ENCODE results near the gene ZBTB42. TPM values are rescaled to one million over a fixed set of nuclear protein-coding genes. Genes with fewer than 3 reads are reported as not detected.

The ZBTB42 gene
- total RNA-seq, 1 donor from 2014 or later: 5.7 TPM

DNA sequence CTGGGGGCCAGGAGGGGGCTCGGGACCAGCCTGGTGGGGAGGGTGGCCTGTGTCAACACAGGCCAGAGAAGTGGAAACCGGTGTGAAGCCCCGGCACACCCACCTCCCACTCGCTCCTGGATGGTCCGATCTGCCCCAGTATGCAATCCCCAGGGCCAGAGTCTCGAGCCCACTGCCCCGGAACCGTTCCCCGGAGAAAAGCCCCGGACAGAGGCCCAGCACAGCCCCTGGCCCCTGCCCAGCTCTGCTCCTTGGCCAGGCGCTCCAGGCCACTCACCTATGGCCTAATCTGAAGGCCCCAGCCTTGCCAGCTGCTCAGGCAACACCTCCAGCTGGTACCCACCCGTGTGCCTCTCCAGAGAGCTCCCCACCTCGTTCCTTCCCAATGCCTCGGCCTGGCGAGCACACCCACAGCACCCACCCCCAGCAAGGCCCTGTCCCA lies 23.1 kb upstream of the ZBTB42 start:
- Histone ChIP-seq H3K36me3 (peaks cover 55% of the 10 kb centered on the region), H3K9me3 (replicated peaks) (no peaks in the 10 kb centered on the region), H3K27me3 (ENCODE audit: low read depth) (no peaks in the 10 kb centered on the region), H3K4me1 (no peaks in the 10 kb centered on the region), H3K27ac (replicated peaks) (no peak overlapping the region), H3K4me3 (no peak overlapping the region)
- intact Hi-C loops (cut with micrococcal nuclease): no loop called here
- TF ChIP-seq, protein P1, sequence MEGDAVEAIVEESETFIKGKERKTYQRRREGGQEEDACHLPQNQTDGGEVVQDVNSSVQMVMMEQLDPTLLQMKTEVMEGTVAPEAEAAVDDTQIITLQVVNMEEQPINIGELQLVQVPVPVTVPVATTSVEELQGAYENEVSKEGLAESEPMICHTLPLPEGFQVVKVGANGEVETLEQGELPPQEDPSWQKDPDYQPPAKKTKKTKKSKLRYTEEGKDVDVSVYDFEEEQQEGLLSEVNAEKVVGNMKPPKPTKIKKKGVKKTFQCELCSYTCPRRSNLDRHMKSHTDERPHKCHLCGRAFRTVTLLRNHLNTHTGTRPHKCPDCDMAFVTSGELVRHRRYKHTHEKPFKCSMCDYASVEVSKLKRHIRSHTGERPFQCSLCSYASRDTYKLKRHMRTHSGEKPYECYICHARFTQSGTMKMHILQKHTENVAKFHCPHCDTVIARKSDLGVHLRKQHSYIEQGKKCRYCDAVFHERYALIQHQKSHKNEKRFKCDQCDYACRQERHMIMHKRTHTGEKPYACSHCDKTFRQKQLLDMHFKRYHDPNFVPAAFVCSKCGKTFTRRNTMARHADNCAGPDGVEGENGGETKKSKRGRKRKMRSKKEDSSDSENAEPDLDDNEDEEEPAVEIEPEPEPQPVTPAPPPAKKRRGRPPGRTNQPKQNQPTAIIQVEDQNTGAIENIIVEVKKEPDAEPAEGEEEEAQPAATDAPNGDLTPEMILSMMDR (IDR thresholded peaks at IDR 0.05; ENCODE audit: borderline replicate concordance): no peak
- DNase-seq: no peak

DNA sequence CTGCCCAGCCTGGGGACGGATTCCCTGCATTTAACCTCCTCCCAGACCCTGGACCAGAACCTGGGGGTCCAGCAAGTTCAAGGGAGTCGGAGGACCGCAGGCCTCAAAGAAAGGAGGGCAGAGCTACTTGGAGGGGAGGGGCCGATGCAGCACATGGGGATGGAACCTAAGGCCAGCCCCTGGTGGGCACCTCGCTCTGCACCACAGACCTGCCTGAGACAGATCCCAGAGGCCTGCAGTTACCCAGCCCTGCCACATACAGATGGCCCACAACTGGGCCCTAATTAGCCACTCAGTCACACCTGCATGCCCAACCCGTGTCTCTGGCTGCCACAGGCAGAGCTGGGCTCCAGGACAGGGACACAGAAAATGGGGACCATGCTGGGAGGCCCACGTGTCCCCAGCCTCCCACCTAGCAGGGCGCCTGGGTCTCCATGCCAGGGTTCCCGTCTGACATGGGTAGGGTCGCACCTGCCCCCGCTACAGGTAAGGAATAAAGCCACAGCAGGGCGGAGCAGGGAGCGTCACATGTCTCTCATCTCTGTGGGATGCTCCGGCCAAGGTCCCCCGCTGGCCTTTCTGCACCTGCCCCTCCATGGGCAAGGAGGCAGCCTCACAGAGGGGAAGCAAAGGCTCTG lies 22.1 kb upstream of the ZBTB42 start:
- intact Hi-C loops (cut with micrococcal nuclease): no loop called here
- Histone ChIP-seq H3K4me1 (no peaks in the 10 kb centered on the region), H3K27ac (replicated peaks) (no peak overlapping the region), H3K36me3 (peaks cover 45% of the 10 kb centered on the region), H3K4me3 (no peak overlapping the region), H3K9me3 (replicated peaks) (no peaks in the 10 kb centered on the region), H3K27me3 (ENCODE audit: low read depth) (no peaks in the 10 kb centered on the region)
- DNase-seq: no peak
- TF ChIP-seq, protein P1 (IDR thresholded peaks at IDR 0.05; ENCODE audit: borderline replicate concordance): no peak

DNA sequence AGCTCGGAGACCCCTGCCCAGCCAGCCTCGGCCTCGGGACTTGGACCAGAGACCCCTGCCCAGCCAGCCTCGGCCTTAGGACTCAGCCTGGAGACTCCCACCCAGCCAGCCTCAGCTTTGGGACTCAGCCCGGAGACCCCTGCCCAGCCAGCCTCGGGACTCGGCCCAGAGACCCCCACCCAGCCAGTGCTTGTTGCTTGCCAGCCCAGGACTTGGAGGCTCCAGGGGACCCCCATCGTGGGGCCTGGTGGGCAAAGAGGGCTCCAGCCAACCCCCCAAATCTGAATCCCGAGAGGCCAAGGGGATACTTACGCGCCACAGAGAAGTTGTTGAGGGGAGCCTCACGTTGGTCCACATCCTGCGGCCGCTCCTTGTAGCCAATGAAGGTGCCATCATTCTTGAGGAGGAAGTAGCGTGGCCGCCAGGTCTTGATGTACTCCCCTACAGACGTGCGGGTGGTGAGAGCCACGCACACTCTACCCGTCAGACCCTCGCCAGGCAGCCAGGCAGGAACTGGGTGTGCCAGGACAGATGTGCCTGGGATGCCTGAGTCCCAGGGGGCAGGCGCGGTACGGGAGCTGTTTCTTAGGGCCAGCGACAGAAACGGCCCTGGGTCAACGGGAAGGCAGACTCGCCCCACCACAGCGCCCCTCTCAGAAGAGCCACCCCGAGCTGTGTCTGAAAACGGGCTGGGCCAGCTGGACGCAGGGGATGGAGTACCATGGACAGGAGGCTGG lies 21.0 kb upstream of the ZBTB42 start:
- intact Hi-C loops (cut with micrococcal nuclease): no loop called here
- Histone ChIP-seq H3K27me3 (ENCODE audit: low read depth) (no peaks in the 10 kb centered on the region), H3K9me3 (replicated peaks) (no peaks in the 10 kb centered on the region), H3K27ac (replicated peaks) (no peak overlapping the region), H3K36me3 (peaks cover 39% of the 10 kb centered on the region), H3K4me1 (peaks cover 3% of the 10 kb centered on the region), H3K4me3 (no peak overlapping the region)
- DNase-seq: no peak
- TF ChIP-seq, protein P1 (IDR thresholded peaks at IDR 0.05; ENCODE audit: borderline replicate concordance): no peak

DNA sequence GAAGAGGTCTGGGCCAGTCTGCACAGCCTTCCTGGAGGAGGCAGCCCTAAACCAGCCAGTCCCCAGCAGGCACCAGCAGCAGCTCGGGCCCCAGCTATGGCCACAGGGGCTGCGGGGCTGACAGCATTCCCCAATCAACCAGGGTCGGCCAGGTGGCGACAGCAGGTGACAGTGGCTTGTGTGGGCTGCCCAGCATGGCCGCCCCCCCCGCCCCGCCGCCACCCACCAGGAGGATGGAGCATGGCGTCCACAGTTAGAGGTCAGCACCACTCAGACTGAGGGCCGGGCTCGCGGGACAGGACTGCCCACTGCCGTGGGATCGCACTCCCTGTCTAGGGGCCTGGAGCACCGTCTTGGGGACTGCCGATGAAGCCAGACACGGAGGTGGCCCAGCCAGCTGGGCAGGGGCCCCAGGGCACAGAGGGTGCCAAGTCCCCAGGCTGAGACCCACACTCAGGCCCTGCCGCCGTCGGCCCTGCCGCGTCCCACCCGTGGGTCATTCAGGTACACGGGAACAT lies 20.3 kb upstream of the ZBTB42 start:
- TF ChIP-seq, protein P1 (IDR thresholded peaks at IDR 0.05; ENCODE audit: borderline replicate concordance): no peak
- no peaks in the 10 kb centered on the region for H3K27me3 ChIP-seq (ENCODE audit: low read depth)
- H3K27ac ChIP-seq (replicated peaks): no peak overlapping the region
- H3K36me3 ChIP-seq: peaks cover 33% of the 10 kb centered on the region
- intact Hi-C loops (cut with micrococcal nuclease): no loop called here
- peaks cover 9% of the 10 kb centered on the region for H3K4me1 ChIP-seq
- H3K9me3 ChIP-seq (replicated peaks): no peaks in the 10 kb centered on the region
- no peak for DNase-seq
- no peak overlapping the region for H3K4me3 ChIP-seq

GRCh38 chr14:104781271-104782077 lies 19.4 kb upstream of the ZBTB42 start:
- no peaks in the 10 kb centered on the region for H3K9me3 ChIP-seq (replicated peaks)
- H3K36me3 ChIP-seq: peaks cover 29% of the 10 kb centered on the region
- no peak overlapping the region for H3K27ac ChIP-seq (replicated peaks)
- TF ChIP-seq, protein P1 (IDR thresholded peaks at IDR 0.05; ENCODE audit: borderline replicate concordance): no peak
- H3K4me1 ChIP-seq: peaks cover 16% of the 10 kb centered on the region
- H3K27me3 ChIP-seq (ENCODE audit: low read depth): no peaks in the 10 kb centered on the region
- intact Hi-C loops (cut with micrococcal nuclease): no loop called here
- no peak overlapping the region for H3K4me3 ChIP-seq
- no peak for DNase-seq
